Kidney (tissue), 14 donors: ENCODE results near the gene SUB1. TPM values are rescaled to one million over a fixed set of nuclear protein-coding genes. Genes with fewer than 3 reads are reported as not detected.

Experiments used
- DNase-seq, 5 donors: peaks; one replicate each; pipeline ENCODE4 v3.0.0-alpha.2; 2013 to 2020
- FAIRE-seq: peaks from 2 replicates; lab custom pipeline; 2012; peaks lifted over from hg19 to GRCh38; lab: Jason Lieb, UNC
- H3K27ac ChIP-seq, 2 donors: one replicate each; pipeline ENCODE4 v1.7.0; 2013; ENCODE audit warnings: low read depth in 2 of 2, low read length in 2 of 2, inconsistent platforms in 1 of 2
- H3K27me3 ChIP-seq: one replicate; pipeline ENCODE4 v1.7.1; 2013; ENCODE audit warnings: low read length, inconsistent platforms; ENCODE audit not compliant: control insufficient read depth, insufficient read depth
- H3K36me3 ChIP-seq, 3 donors: one replicate each; pipeline versions ENCODE4 v1.7.0 to v1.7.1; 2013; ENCODE audit warnings: low read length in 3 of 3, control low read depth in 1 of 3, inconsistent platforms in 1 of 3; ENCODE audit not compliant: insufficient read depth in 3 of 3, control insufficient read depth in 2 of 3
- H3K4me1 ChIP-seq, 3 donors: one replicate each; pipeline versions ENCODE4 v1.7.0 to v1.7.1; 2013; ENCODE audit warnings: low read length in 3 of 3, inconsistent platforms in 1 of 3, low read depth in 1 of 3; ENCODE audit not compliant: control insufficient read depth in 2 of 3, insufficient read depth in 2 of 3
- H3K4me3 ChIP-seq, 3 donors: one replicate each; pipeline versions ENCODE4 v1.7.0 to v1.8.1; 2013; ENCODE audit warnings: low read length in 3 of 3, control low read depth in 1 of 3, inconsistent platforms in 1 of 3
- H3K9ac ChIP-seq, 3 donors: one replicate each; pipeline versions ENCODE4 v1.7.0 to v1.7.1; 2013; ENCODE audit warnings: low read length in 3 of 3, control low read depth in 1 of 3, inconsistent platforms in 1 of 3
- H3K9me3 ChIP-seq, 3 donors: one replicate each; pipeline versions ENCODE4 v1.7.0 to v1.7.1; 2013; ENCODE audit warnings: low read length in 3 of 3, control low read depth in 1 of 3, inconsistent platforms in 1 of 3; ENCODE audit not compliant: control insufficient read depth in 2 of 3, insufficient read depth in 1 of 3
- CTCF ChIP-seq: IDR thresholded peaks from 3 replicates; pipeline ENCODE4 v1.5.1; 2012; ENCODE audit warnings: mild to moderate bottlenecking, moderate library complexity, borderline replicate concordance; ENCODE audit not compliant: insufficient read depth; ENCODE audit errors: extremely low read depth
- intact Hi-C: fragments of 100-400 bp; cut with DNase I; formaldehyde crosslinking; loops from one replicate; pipeline ENCODE4 v1.11.1; 2022
- polyA plus RNA-seq: library from polyadenylated mRNA; stranded (reverse); fragments of 350-450 nt; fragmentation: Illumina TruSeq; extraction: RNeasy Lipid Tissue Mini Kit (QIAGEN cat#74804); gene quantifications from one replicate; pipeline ENCODE4 v1.2.3, GENCODE V29; 2014; ENCODE audit warnings: low read depth, low replicate concordance; ENCODE audit not compliant: insufficient read depth
- total RNA-seq: library from RNA; stranded (reverse); fragmentation: NEBNext Ultra II Directional; extraction: Animal tissue kit (Norgen Biotek cat#: 25700); gene quantifications from one replicate; pipeline ENCODE4 v1.2.1, GENCODE V29; 2021
- donor health status: control.
- donor health status: control.
- donor health status: control.
- donor health status: control.
- donor health status: control.
- donor health status: DM: yes; HTN: yes; CAD: no.
- donor health status: Normal renal cell carcinoma (clear cell type).

SUB1 gene
- total and polyA plus RNA-seq, 2 donors from 2014 or later: 167 to 292 TPM

DNA sequence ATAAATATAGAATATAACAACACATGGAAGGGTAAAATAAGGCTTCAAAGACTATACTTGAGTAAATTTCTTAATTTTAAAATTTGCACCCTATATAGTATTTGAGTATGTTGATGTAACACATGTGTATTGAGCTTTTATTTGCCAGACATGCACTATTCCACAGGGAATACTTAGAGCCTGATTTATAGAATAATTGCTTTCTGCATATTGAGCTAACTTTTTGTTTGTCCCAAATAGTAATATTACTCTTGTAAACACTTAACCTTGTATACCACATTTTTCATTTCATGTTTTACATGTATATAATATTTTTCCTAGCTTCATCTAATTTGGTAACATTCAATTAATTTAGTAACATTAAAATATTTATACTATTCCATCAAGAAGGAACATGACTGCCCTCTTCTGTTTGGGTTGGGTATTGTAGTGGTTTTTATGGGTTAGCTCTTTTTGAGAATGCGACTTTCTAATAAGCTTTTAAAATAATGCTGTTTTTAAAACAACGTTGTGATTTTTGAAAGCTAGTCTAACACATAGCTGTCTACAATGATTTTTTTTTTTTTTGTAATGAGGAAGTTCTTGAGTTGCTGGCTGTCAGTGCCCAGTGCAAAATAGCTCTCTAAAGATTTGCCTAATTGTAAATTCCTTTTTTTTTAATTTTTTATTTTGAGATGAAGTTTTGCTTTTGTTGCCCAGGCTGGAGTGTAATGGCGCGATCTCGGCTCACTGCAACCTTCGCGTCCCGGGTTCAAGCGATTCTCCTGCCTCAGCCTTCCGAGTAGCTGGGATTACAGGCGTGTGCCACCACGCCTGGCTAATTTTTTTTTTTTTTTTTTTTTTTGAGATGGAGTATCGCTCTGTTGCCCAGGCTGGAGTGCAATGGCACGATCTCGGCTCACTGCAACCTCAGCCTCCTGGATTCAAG is 4.8 kb downstream of the SUB1 start:
- Histone ChIP-seq H3K4me3 (no peak overlapping the region), H3K27me3 (no peaks in the 10 kb centered on the region), H3K27ac (no peak overlapping the region), H3K4me1 (peaks cover 0 to 7% (median 6%) of the 10 kb centered on the region in 3 donors), H3K36me3 (peaks cover 7 to 44% (median 24%) of the 10 kb centered on the region in 3 donors), H3K9me3 (no peaks in the 10 kb centered on the region), H3K9ac (no peak overlapping the region)
- intact Hi-C loops: loop anchor here (10.0 kb wide), 1 partner anchor 95 kb away; no protein-coding TSS in a partner anchor
- FAIRE-seq (peak; percentile 42), DNase-seq (peak in 2 of 5 donors; percentile 71 to 83)
- TF ChIP-seq CTCF: peak; percentile 55

DNA sequence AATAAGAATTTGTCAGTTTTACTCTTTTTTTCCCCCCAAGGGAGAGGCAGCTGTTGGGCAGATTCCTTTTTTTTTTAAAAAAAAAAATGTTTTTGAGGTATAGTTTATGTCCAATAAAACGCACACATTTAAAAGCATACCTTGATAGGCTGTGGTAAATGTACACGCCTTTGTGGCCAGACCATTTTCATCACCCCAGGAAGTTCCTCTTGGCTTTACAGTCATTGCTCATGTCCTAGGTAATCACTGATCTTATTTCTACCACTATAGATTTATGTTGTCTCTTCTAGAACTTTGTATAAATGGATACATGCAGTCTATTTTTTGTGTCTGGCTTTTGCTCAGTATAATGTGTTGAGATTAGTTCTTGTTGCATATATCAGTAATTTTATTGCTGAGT is 9.8 kb downstream of the SUB1 start:
- no peak overlapping the region for H3K4me3 ChIP-seq
- no peak overlapping the region for H3K9ac ChIP-seq
- no peak overlapping the region for H3K27ac ChIP-seq
- peaks cover 0 to 2% (median 0%) of the 10 kb centered on the region in 3 donors for H3K4me1 ChIP-seq
- H3K9me3 ChIP-seq: no peaks in the 10 kb centered on the region
- H3K36me3 ChIP-seq: peaks cover 12 to 66% (median 24%) of the 10 kb centered on the region in 3 donors
- FAIRE-seq (no peak), DNase-seq (no peak)
- no peaks in the 10 kb centered on the region for H3K27me3 ChIP-seq
- intact Hi-C loops: no loop called here
- no peak for TF ChIP-seq CTCF

DNA sequence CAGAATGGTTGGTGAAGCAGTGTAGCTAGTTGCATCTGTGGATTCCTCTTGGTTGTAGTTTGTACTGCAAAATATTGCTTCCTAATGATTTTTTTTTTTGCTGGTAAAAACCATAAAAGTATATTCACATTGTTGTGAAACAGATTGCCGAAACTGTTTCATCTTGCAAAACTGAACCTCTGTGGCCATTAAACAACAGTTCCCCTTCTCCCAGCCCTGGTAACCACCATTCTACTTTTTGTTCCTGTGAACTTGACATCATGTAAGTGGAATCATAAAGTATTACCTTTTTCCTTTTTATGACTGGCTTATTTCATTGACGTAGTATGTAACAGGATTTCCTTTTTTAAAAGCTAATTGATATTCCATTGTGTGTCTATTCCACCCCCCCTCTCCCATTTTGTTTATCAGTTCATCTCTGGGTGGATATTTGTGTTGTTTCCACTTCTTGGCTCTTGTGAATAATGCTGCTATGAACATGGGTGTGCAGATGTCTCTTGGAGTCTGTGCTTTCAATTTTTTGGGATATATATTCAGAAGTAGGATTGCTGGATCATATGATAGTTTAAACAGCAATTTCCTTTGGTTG is 11.8 kb downstream of the SUB1 start:
- intact Hi-C loops: no loop called here
- FAIRE-seq: no peak
- Histone ChIP-seq H3K4me1 (peaks cover 0 to 3% (median 2%) of the 10 kb centered on the region in 3 donors), H3K9me3 (no peaks in the 10 kb centered on the region), H3K27ac (no peak overlapping the region), H3K9ac (no peak overlapping the region), H3K36me3 (peaks cover 11 to 61% (median 27%) of the 10 kb centered on the region in 3 donors), H3K4me3 (no peak overlapping the region), H3K27me3 (no peaks in the 10 kb centered on the region)
- DNase-seq: no peak
- TF ChIP-seq CTCF: no peak
